Hippocampal formation (tissue), 2 donors: Measurements from ENCODE around the gene INTS7.

ENCODE experiments used
- DNase-seq, 2 donors: peaks; one replicate each; lab custom pipeline; 2025; lab: John Stamatoyannopoulos, UW

INTS7 gene

GRCh38 chr1:212035123-212035834 lies at the start of gene INTS7, which contains the start of gene DTL:
TSS of gene INTS7 (minus strand) at chr1:212035557. CDS start at chr1:212035437, 120 bp downstream.
TSS of gene DTL (plus strand) at chr1:212035748. CDS start at chr1:212035891, 143 bp downstream.
- DNase-seq = peak; percentile 97 to 98

GRCh38 chr1:212082765-212083406 lies 47.5 kb upstream of the INTS7 start:
- DNase-seq = no peak

- DNase-seq = no peak
Observed at GRCh38 chr1:212078826-212079225, 43.5 kb upstream of the INTS7 start.

- DNase-seq = no peak
Observed at GRCh38 chr1:212077028-212077427, 41.7 kb upstream of the INTS7 start.

- no peak for DNase-seq
Observed at GRCh38 chr1:212074856-212075255, 39.5 kb upstream of the INTS7 start.

- DNase-seq = no peak
Observed at GRCh38 chr1:212074313-212074712, 39.0 kb upstream of the INTS7 start.

- DNase-seq = no peak
Observed at GRCh38 chr1:212073490-212073889, 38.1 kb upstream of the INTS7 start.

- DNase-seq = no peak
Observed at GRCh38 chr1:212072047-212072446, 36.7 kb upstream of the INTS7 start.

GRCh38 chr1:212070720-212071302 lies 35.5 kb upstream of the INTS7 start:
- peak in 1 of 2 donors; percentile 68 for DNase-seq

- DNase-seq = no peak
Observed at GRCh38 chr1:212067787-212068186, 32.4 kb upstream of the INTS7 start.

GRCh38 chr1:212062832-212063438 lies 27.6 kb upstream of the INTS7 start:
- peak in 1 of 2 donors; percentile 44 for DNase-seq

GRCh38 chr1:212060632-212061472 lies 25.5 kb upstream of the INTS7 start:
- no peak for DNase-seq

GRCh38 chr1:212055333-212055732 lies 20.0 kb upstream of the INTS7 start:
- no peak for DNase-seq

GRCh38 chr1:212053993-212054392 lies 18.6 kb upstream of the INTS7 start:
- no peak for DNase-seq

GRCh38 chr1:212045981-212046380 lies 10.6 kb upstream of the INTS7 start:
- no peak for DNase-seq

- DNase-seq = no peak
Observed at GRCh38 chr1:212044851-212045250, 9.5 kb upstream of the INTS7 start.

GRCh38 chr1:212042436-212042835 lies 7.1 kb upstream of the INTS7 start:
- DNase-seq = no peak

GRCh38 chr1:212040629-212041412 lies 5.5 kb upstream of the INTS7 start:
- DNase-seq = no peak

GRCh38 chr1:212039622-212040021 lies 4.3 kb upstream of the INTS7 start:
- no peak for DNase-seq

GRCh38 chr1:212037900-212038299 lies 2.5 kb upstream of the INTS7 start:
- DNase-seq = no peak
